Neuronal stem cell (in vitro differentiated cells): ENCODE measurements around the gene NSD1.
A peak's percentile ranks its signal among the peaks of the same experiment; 100 is the strongest.

ENCODE experiments used
- DNase-seq: peaks from one replicate; pipeline ENCODE4 v3.0.0-alpha.2; 2013; ENCODE audit warnings: low spot score
- H2AFZ ChIP-seq: one replicate; pipeline ENCODE4 v1.6.1; 2013; ENCODE audit warnings: mild to moderate bottlenecking, low read length, inconsistent platforms
- H2AK5ac ChIP-seq: 2 replicates; pipeline ENCODE4 v1.6.1; 2013; ENCODE audit warnings: low read depth, mild to moderate bottlenecking, inconsistent platforms, low read length, moderate library complexity, mixed read lengths
- H2BK120ac ChIP-seq: 2 replicates; pipeline ENCODE4 v1.6.1; 2013; ENCODE audit warnings: low read depth, mild to moderate bottlenecking, inconsistent platforms, low read length, moderate library complexity, mixed read lengths
- H2BK12ac ChIP-seq: one replicate; pipeline ENCODE4 v1.6.1; 2013; ENCODE audit warnings: low read length, inconsistent platforms
- H2BK15ac ChIP-seq: 2 replicates; pipeline ENCODE4 v1.6.1; 2013; ENCODE audit warnings: mild to moderate bottlenecking, low read length, inconsistent platforms, mixed read lengths
- H2BK5ac ChIP-seq: one replicate; pipeline ENCODE4 v1.6.1; 2013; ENCODE audit warnings: inconsistent platforms, mild to moderate bottlenecking, low read length, moderate library complexity
- H3K14ac ChIP-seq: one replicate; pipeline ENCODE4 v1.6.1; 2013; ENCODE audit warnings: low read length, inconsistent platforms
- H3K18ac ChIP-seq: 2 replicates; pipeline ENCODE4 v1.6.1; 2013; ENCODE audit warnings: low read length, inconsistent platforms
- H3K23ac ChIP-seq: 2 replicates; pipeline ENCODE4 v1.6.1; 2013; ENCODE audit warnings: low read depth, mild to moderate bottlenecking, mixed read lengths, low read length, inconsistent platforms; ENCODE audit not compliant: poor library complexity
- H3K27ac ChIP-seq: replicated peaks from 3 replicates; pipeline ENCODE4 v1.5.1; 2013; ENCODE audit warnings: low read length, inconsistent platforms
- H3K27me3 ChIP-seq, 3 experiments: 2 replicates each; pipeline ENCODE4 v1.6.1; 2013; ENCODE audit warnings: low read length in 3 of 3, mild to moderate bottlenecking in 2 of 3, inconsistent platforms in 1 of 3, low read depth in 1 of 3, mixed read lengths in 1 of 3, moderate library complexity in 1 of 3; ENCODE audit not compliant: control insufficient read depth in 3 of 3, insufficient read depth in 3 of 3
- H3K36me3 ChIP-seq, 2 donors: replicated peaks in 1 of 2; 2 replicates each; pipeline ENCODE4 v1.6.1; 2013; ENCODE audit warnings: low read length in 2 of 2; ENCODE audit not compliant: control insufficient read depth in 2 of 2, insufficient read depth in 2 of 2
- H3K4ac ChIP-seq: 2 replicates; pipeline ENCODE4 v1.6.1; 2013; ENCODE audit warnings: inconsistent platforms, mild to moderate bottlenecking, low read length, moderate library complexity
- H3K4me1 ChIP-seq, 2 donors: 1 replicate in 1 of 2; 2 replicates in 1 of 2; pipeline ENCODE4 v1.6.1; 2013; ENCODE audit warnings: low read length in 2 of 2, low read depth in 1 of 2; ENCODE audit not compliant: control insufficient read depth in 2 of 2, insufficient read depth in 1 of 2
- H3K4me2 ChIP-seq: one replicate; pipeline ENCODE4 v1.6.1; 2013; ENCODE audit warnings: mild to moderate bottlenecking, low read length, inconsistent platforms; ENCODE audit not compliant: insufficient read depth, poor library complexity, severe bottlenecking
- H3K4me3 ChIP-seq, 2 donors: 2 replicates each; pipeline ENCODE4 v1.5.1; 2013; ENCODE audit warnings: low read length in 2 of 2, mild to moderate bottlenecking in 2 of 2, inconsistent platforms in 1 of 2, moderate library complexity in 1 of 2
- H3K79me1 ChIP-seq: one replicate; pipeline ENCODE4 v1.6.1; 2013; ENCODE audit warnings: low read depth, mild to moderate bottlenecking, inconsistent platforms, low read length, moderate library complexity
- H3K9ac ChIP-seq: one replicate; pipeline ENCODE4 v1.6.1; 2013; ENCODE audit warnings: mild to moderate bottlenecking, low read depth, low read length, inconsistent platforms; ENCODE audit not compliant: poor library complexity
- H3K9me3 ChIP-seq, 2 donors: replicated peaks in 1 of 2; 2 replicates each; pipeline versions ENCODE3 to v1.6.1; 2013; ENCODE audit warnings: low read length in 2 of 2, mild to moderate bottlenecking in 2 of 2, inconsistent platforms in 1 of 2, low read depth in 1 of 2, mixed read lengths in 1 of 2, moderate library complexity in 1 of 2; ENCODE audit not compliant: control insufficient read depth in 2 of 2, insufficient read depth in 1 of 2
- H4K8ac ChIP-seq: one replicate; pipeline ENCODE4 v1.6.1; 2013; ENCODE audit warnings: low read depth, mild to moderate bottlenecking, inconsistent platforms, low read length, moderate library complexity
- H4K91ac ChIP-seq: one replicate; pipeline ENCODE4 v1.6.1; 2013; ENCODE audit warnings: low read length, low read depth, mild to moderate bottlenecking, inconsistent platforms; ENCODE audit not compliant: poor library complexity
- WGBS, 2 donors: extraction: QIAGEN DNeasy Blood & Tissue Kit; methylation state at CpG; one replicate each; pipeline ENCODE4 v1.1.7; 2013; ENCODE audit warnings: missing lambda C conversion rate in 2 of 2, mixed read lengths in 1 of 2; ENCODE audit not compliant: insufficient read length in 2 of 2, insufficient replicate concordance in 1 of 2; ENCODE audit errors: extremely low coverage in 2 of 2; 5-methylcytosine and 5-hydroxymethylcytosine counted together

The NSD1 gene

GRCh38 chr5:177330991-177331842, 197.6 kb downstream of the NSD1 start:
- WGBS, 2 donors, result no CpG with 5 or more reads among the region's 27 CpGs
- Histone ChIP-seq H3K18ac (no peak overlapping the region), H4K8ac (no peak overlapping the region), H3K23ac (no peak overlapping the region), H3K14ac (no peak overlapping the region), H3K9me3 (no peaks in the 10 kb centered on the region), H2AK5ac (no peak overlapping the region), H3K4me1 (peaks cover 0 to 1% of the 10 kb centered on the region in 2 donors), H3K79me1 (no peaks in the 10 kb centered on the region), H2BK12ac (no peak overlapping the region), H2AFZ (no peak overlapping the region), H3K27me3 (no peaks in the 10 kb centered on the region), H3K4me3 (no peak overlapping the region), H2BK15ac (no peak overlapping the region), H3K27ac (no peak overlapping the region), H2BK120ac (no peak overlapping the region), H3K4me2 (no peak overlapping the region), H4K91ac (no peak overlapping the region), H3K4ac (no peak overlapping the region), H2BK5ac (no peak overlapping the region), H3K9ac (no peak overlapping the region), H3K36me3 (peaks cover 27 to 67% of the 10 kb centered on the region in 2 donors)
- DNase-seq, result no peak

DNA sequence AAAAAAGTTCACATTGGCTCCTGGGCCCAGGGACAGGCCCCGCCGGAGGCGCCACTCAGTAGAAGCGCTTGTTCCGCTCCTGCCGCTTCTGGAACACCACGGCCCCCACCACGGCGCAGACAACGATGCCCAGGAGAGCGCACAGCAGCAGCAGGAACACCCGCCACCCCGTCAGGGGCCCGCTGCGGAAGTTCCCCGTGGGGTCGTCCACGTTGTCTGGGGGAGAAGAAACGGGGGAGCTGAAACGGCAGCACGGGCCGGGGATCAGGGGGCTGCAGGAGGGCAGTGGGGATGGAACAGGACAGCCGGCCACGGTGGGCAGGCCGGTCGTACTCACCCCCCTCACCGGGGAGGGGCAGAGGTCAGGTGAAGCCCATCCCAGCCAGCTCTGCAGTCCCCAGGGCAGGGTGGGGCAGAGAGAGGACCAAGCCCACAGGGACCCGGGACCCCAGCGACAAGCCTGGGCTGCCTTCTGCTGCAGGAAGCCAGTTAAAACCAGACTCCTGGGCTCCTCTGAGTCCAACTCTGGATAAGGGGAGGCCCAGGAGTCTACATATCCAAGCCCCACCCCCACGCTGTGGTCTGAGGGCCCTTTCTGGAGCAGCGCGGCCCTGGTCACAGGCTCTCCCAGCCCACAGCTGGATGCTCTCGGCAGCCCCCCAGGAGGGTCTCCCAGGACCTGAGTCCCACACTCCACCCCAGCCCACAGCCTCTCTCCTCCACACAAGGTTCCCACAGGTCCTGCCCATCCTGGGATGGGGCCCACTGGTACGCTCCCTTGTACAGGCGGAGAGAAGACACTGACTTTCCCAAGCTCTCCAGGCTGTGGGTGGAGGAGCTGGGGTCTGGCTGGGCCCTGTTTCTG, 198.7 kb downstream of the NSD1 start:
- no peak overlapping the region for H4K8ac ChIP-seq
- H2BK120ac ChIP-seq, result no peak overlapping the region
- H3K4me3 ChIP-seq, result no peak overlapping the region
- no peak overlapping the region for H2BK15ac ChIP-seq
- H3K23ac ChIP-seq, result no peak overlapping the region
- H2BK5ac ChIP-seq, result peak overlapping the region; percentile 17
- peaks cover 2% of the 10 kb centered on the region for H3K79me1 ChIP-seq
- H2AFZ ChIP-seq, result no peak overlapping the region
- no peak overlapping the region for H4K91ac ChIP-seq
- no peaks in the 10 kb centered on the region for H3K27me3 ChIP-seq
- H3K14ac ChIP-seq, result no peak overlapping the region
- no peak overlapping the region for H3K4me2 ChIP-seq
- no peak overlapping the region for H3K27ac ChIP-seq
- no peaks in the 10 kb centered on the region for H3K9me3 ChIP-seq
- no peaks in the 10 kb centered on the region for H3K4me1 ChIP-seq
- no peak overlapping the region for H2AK5ac ChIP-seq
- DNase-seq, result no peak
- H3K4ac ChIP-seq, result no peak overlapping the region
- no peak overlapping the region for H3K18ac ChIP-seq
- H3K36me3 ChIP-seq, result peaks cover 36 to 78% of the 10 kb centered on the region in 2 donors
- H2BK12ac ChIP-seq, result no peak overlapping the region
- WGBS, 2 donors, result no CpG with 5 or more reads among the region's 35 CpGs
- H3K9ac ChIP-seq, result peak overlapping the region; percentile 55

DNA sequence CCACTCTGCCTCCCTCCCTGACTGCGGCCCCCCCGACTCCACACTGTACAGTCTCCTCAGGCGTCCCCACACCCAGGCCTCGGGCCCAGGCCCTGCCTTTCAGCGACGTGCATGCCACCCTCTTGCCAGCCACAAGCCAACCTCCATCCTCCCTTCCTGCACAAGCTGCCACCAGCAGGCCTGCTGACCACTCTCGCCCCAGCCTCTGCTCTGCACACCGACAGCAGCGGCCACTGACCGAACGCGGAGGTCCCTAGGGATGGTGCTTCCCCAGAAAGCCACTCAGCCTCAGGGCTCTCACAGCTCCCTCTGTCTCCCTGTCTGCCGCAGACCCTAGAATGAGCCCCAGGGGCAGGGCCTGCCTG, 199.3 kb downstream of the NSD1 start:
- H2BK120ac ChIP-seq, result no peak overlapping the region
- peak overlapping the region; percentile 27 for H3K18ac ChIP-seq
- DNase-seq, result no peak
- no peaks in the 10 kb centered on the region for H3K27me3 ChIP-seq
- peak overlapping the region; percentile 78 for H3K23ac ChIP-seq
- H3K4me2 ChIP-seq, result no peak overlapping the region
- no peak overlapping the region for H3K4ac ChIP-seq
- no peaks in the 10 kb centered on the region for H3K9me3 ChIP-seq
- H3K9ac ChIP-seq, result peak overlapping the region; percentile 72
- H2BK5ac ChIP-seq, result no peak overlapping the region
- H3K27ac ChIP-seq, result no peak overlapping the region
- no peak overlapping the region for H2BK12ac ChIP-seq
- H4K91ac ChIP-seq, result no peak overlapping the region
- WGBS, 2 donors, result no CpG with 5 or more reads among the region's 13 CpGs
- no peak overlapping the region for H2AK5ac ChIP-seq
- H3K36me3 ChIP-seq, result peaks cover 41 to 84% of the 10 kb centered on the region in 2 donors
- H4K8ac ChIP-seq, result no peak overlapping the region
- H3K4me1 ChIP-seq, result no peaks in the 10 kb centered on the region
- no peak overlapping the region for H2BK15ac ChIP-seq
- H3K4me3 ChIP-seq, result no peak overlapping the region
- peaks cover 4% of the 10 kb centered on the region for H3K79me1 ChIP-seq
- H2AFZ ChIP-seq, result no peak overlapping the region
- H3K14ac ChIP-seq, result no peak overlapping the region
